ENCODE measurements around the gene ANKRD28.

GRCh38 chr3:15666277-15666676, 131.5 kb downstream of the ANKRD28 start:
- TF ChIP-seq CTCF (IDR thresholded peaks at IDR 0.05; ENCODE audit: low read length) (no peak), EZH2 (IDR thresholded peaks at IDR 0.05; ENCODE audit: borderline replicate concordance, low read length) (no peak)
